Measurements from ENCODE around the gene KLK13. TPM values are rescaled to one million over a fixed set of nuclear protein-coding genes. Genes with fewer than 3 reads are reported as not detected.

KLK13 gene
- total and polyA plus RNA-seq, 8 donors, result 0.16 to 1.8 (median 0.32) TPM

DNA sequence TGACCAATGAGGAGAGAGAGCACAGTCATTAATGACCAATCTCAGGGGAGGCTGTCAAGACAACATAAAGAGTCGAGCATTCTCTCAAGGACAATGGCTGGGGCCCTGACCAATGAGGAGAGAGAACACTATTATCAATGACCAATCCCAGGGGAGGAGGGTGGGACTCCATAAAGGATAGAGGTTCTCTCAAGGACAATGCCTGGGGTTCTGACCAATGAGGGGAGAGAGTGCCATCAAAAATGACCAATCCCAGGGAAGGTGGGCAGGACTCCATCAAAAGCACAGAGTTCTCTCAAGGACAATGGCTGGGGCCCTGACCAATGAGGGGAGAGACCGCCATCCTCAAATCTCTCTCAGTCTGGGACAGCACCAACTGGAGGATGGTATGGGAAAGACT is 35.2 kb downstream of the KLK13 start:
- no peak overlapping the region for H3K4me3 ChIP-seq
- no peaks in the 10 kb centered on the region for H3K36me3 ChIP-seq
- H3K27ac ChIP-seq, result no peak overlapping the region
- no peak for ATAC-seq
- peaks cover 4 to 77% of the 10 kb centered on the region in 2 donors for H3K27me3 ChIP-seq
- H3K9me3 ChIP-seq, result no peaks in the 10 kb centered on the region
- no peak for DNase-seq
- TF ChIP-seq, protein P1, sequence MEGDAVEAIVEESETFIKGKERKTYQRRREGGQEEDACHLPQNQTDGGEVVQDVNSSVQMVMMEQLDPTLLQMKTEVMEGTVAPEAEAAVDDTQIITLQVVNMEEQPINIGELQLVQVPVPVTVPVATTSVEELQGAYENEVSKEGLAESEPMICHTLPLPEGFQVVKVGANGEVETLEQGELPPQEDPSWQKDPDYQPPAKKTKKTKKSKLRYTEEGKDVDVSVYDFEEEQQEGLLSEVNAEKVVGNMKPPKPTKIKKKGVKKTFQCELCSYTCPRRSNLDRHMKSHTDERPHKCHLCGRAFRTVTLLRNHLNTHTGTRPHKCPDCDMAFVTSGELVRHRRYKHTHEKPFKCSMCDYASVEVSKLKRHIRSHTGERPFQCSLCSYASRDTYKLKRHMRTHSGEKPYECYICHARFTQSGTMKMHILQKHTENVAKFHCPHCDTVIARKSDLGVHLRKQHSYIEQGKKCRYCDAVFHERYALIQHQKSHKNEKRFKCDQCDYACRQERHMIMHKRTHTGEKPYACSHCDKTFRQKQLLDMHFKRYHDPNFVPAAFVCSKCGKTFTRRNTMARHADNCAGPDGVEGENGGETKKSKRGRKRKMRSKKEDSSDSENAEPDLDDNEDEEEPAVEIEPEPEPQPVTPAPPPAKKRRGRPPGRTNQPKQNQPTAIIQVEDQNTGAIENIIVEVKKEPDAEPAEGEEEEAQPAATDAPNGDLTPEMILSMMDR (IDR thresholded peaks at IDR 0.05), result no peak
- intact Hi-C loops (cut with DNase I), result loop anchor here in 1 of 2 donors (10.0 kb wide), 1 partner anchor 145 kb away; no protein-coding TSS in a partner anchor
- no peaks in the 10 kb centered on the region for H3K4me1 ChIP-seq

DNA sequence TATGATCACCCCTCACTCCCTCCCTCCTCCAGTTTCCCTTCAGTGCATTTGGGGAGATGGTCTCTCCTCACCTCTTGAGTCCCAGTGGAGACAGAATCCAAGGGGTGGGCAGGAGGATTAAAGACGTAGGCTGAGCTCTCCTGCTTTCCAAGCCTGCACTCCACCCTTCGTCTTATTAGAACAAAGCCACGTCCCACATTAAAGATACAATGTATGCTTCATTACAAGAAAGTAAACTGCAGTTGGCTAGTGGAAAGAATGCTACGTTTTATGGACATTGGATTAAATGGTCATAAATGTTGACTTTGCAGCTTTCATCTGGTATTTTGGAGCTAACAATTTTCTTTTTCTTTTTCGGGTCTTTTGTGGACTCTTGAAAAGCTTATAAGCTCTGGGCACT is 37.0 kb downstream of the KLK13 start:
- intact Hi-C loops (cut with DNase I), result loop anchor here in 1 of 2 donors (10.0 kb wide), 1 partner anchor 147 kb away; no protein-coding TSS in a partner anchor
- TF ChIP-seq, protein P1 (IDR thresholded peaks at IDR 0.05), result no peak
- no peak overlapping the region for H3K27ac ChIP-seq
- ATAC-seq (no peak), DNase-seq (no peak)
- peaks cover 4 to 81% of the 10 kb centered on the region in 2 donors for H3K27me3 ChIP-seq
- H3K36me3 ChIP-seq, result no peaks in the 10 kb centered on the region
- no peaks in the 10 kb centered on the region for H3K4me1 ChIP-seq
- H3K9me3 ChIP-seq, result no peaks in the 10 kb centered on the region
- no peak overlapping the region for H3K4me3 ChIP-seq

DNA sequence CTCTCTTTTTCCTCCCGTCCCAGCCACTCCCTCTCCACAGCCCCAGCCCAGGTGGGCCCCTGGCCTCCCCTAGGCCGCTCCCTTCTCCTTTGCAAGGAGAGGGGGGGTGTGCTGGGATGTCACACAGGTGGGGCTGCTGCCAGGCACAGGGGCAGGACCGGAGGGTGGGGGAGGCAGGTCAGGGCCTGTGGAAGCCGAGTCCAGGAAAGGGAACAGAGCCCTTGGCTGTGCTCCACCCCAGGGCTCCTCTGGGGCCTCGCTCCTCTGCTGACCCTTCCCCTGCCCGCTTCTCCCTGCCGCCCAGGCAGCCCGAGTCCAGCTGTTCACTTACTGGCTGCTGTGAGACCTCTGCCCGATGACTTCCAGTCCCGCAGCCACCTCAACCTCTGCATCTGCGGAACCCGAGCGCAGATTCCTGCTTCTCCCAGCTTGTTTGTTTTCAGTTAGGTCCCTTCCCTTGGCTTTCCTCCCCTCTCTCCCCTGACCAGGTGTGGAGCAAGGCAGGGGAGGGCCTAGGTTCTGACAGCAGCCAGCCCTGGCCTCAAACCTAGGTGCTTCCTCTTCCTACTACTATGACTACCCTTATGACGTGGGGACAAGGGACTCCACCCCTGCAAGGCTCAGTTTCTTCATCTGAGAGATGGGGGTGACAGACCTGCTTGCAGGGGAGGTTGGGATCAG is 37.6 kb downstream of the KLK13 start:
- TF ChIP-seq, protein P1 (IDR thresholded peaks at IDR 0.05), result no peak
- ATAC-seq (no peak), DNase-seq (no peak)
- Histone ChIP-seq H3K4me1 (no peaks in the 10 kb centered on the region), H3K27ac (no peak overlapping the region), H3K9me3 (no peaks in the 10 kb centered on the region), H3K27me3 (peaks cover 4 to 87% of the 10 kb centered on the region in 2 donors), H3K36me3 (no peaks in the 10 kb centered on the region), H3K4me3 (no peak overlapping the region)
- intact Hi-C loops (cut with DNase I), result loop anchor here in 1 of 2 donors (10.0 kb wide), 1 partner anchor 148 kb away; no protein-coding TSS in a partner anchor

DNA sequence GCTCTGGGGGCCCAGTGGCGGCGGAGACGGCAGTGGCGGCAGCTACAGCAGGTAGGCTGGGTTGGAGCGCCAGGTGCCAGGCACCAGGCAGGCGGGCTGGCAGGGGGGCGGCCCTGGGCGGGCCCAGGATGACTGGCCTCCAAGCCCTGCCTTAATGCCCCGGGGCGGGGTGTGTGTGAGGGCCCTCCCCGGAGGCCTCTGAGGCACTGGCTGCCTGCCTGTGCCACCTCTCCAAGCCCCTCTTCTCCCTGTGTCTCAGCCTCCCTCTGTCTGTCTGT is 38.4 kb downstream of the KLK13 start, which contains the start of gene KLK11:
Gene KLK11 (minus strand): TSS at position 63 of the 278 bp plus-strand sequence. CDS start 985 bp downstream, outside the sequence.
- DNase-seq (peak in 1 of 4 donors; percentile 80), ATAC-seq (peak; percentile 55)
- TF ChIP-seq, protein P1 (IDR thresholded peaks at IDR 0.05), result no peak
- Histone ChIP-seq H3K4me3 (no peak within 1 kb of the TSS), H3K27me3 (peaks cover 4 to 95% of the 10 kb centered on the region in 2 donors), H3K36me3 (no peaks in the 10 kb centered on the region), H3K9me3 (no peaks in the 10 kb centered on the region), H3K4me1 (no peaks in the 10 kb centered on the region), H3K27ac (no peak within 1 kb of the TSS)
- intact Hi-C loops (cut with DNase I), result loop anchor here in 1 of 2 donors (10.0 kb wide), 1 partner anchor 148 kb away; no protein-coding TSS in a partner anchor

DNA sequence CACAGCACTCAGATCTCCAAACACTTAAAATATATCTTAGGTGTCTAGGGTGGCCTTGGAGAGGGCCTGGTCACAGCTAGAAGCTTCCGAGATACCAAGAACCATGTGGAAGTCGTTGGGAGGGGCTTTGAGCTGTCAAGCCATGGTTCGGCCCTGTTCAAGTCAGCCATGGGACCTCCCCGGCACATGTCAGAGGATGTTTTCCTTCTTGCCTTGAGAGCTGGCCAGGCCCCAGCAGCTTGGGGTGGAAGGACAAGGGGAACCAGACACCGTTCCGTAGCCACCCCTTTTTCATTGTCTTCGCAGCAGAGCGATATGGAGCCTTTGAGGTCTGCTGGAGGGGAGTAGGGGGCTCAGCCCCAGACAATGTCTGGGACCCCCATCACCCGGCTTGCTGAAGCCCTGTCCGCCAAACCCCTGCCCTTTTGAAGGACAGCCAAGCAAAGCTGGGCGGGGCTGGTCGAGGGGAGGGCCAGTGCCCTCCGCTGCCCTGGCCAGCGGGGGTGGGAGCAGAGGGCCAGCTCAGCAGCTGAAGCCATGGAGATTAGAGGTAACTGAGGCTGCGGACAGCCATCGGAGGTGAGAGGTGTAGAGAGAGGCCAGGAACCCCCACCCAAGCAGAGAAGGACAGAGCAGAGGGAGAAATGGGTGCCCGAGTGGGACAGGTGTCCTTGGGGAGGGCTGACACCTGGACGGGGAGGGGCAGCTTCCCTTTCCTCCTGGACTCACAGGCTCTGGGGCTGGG is 38.9 kb downstream of the KLK13 start:
- DNase-seq, result no peak
- intact Hi-C loops (cut with DNase I), result loop anchor here in 1 of 2 donors (10.0 kb wide), 1 partner anchor 149 kb away; no protein-coding TSS in a partner anchor
- ATAC-seq, result peak; percentile 17

More for the DNA sequence above, 38.9 kb downstream of the KLK13 start:
- Histone ChIP-seq H3K27me3 (peaks cover 4 to 93% of the 10 kb centered on the region in 2 donors), H3K4me1 (no peaks in the 10 kb centered on the region), H3K27ac (no peak overlapping the region), H3K9me3 (no peaks in the 10 kb centered on the region), H3K4me3 (no peak overlapping the region), H3K36me3 (no peaks in the 10 kb centered on the region)
- TF ChIP-seq, protein P1 (IDR thresholded peaks at IDR 0.05), result no peak
